SJSA1 (cell line): ENCODE measurements around the gene DCDC1. TPM values are rescaled to one million over a fixed set of nuclear protein-coding genes. Genes with fewer than 3 reads are reported as not detected.

Experiments used
- DNase-seq, 2 experiments: peaks; one replicate each; pipeline ENCODE4 v3.0.0-alpha.2; 2015 to 2020; ENCODE audit warnings: low spot score in 2 of 2, low read depth in 1 of 2
- H3K27ac ChIP-seq: fragments of 250-450 bp; sonication (Bioruptor Pico); 2 replicates; pipeline ENCODE4 v1.5.1; 2020; ENCODE audit warnings: mild to moderate bottlenecking, moderate library complexity
- H3K27me3 ChIP-seq: fragments of 250-450 bp; sonication (Bioruptor Pico); replicated peaks from 2 replicates; pipeline ENCODE4 v1.5.1; 2020; ENCODE audit warnings: mild to moderate bottlenecking, moderate library complexity
- H3K36me3 ChIP-seq: fragments of 250-450 bp; sonication (Bioruptor Pico); 2 replicates; pipeline ENCODE4 v1.5.1; 2020; ENCODE audit warnings: mild to moderate bottlenecking
- H3K4me1 ChIP-seq: fragments of 250-450 bp; sonication (Bioruptor Pico); replicated peaks from 2 replicates; pipeline ENCODE4 v1.6.1; 2021; ENCODE audit warnings: mild to moderate bottlenecking
- H3K4me3 ChIP-seq: fragments of 250-450 bp; sonication (Bioruptor Pico); 2 replicates; pipeline ENCODE4 v1.5.1; 2020; ENCODE audit warnings: mild to moderate bottlenecking
- H3K9me3 ChIP-seq: fragments of 250-450 bp; sonication (Bioruptor Pico); replicated peaks from 2 replicates; pipeline ENCODE4 v1.5.1; 2020; ENCODE audit warnings: mild to moderate bottlenecking
- total RNA-seq: library from RNA; depleted of rRNA; stranded (reverse); fragments of >200 nt; shearing (Covaris generic); gene quantifications from 2 replicates; pipeline ENCODE4 v1.2.3, GENCODE V29; 2014

The DCDC1 gene
- total RNA-seq, 1 experiment from 2014 or later, result not detected

GRCh38 chr11:31005202-31005601 lies 364.3 kb downstream of the DCDC1 start:
- Histone ChIP-seq H3K4me1 (no peaks in the 10 kb centered on the region), H3K36me3 (no peaks in the 10 kb centered on the region), H3K27ac (no peak overlapping the region), H3K27me3 (no peaks in the 10 kb centered on the region), H3K4me3 (no peak overlapping the region), H3K9me3 (no peaks in the 10 kb centered on the region)
- no peak for DNase-seq

GRCh38 chr11:31001427-31001826 lies 368.1 kb downstream of the DCDC1 start:
- no peak for DNase-seq
- Histone ChIP-seq H3K27me3 (no peaks in the 10 kb centered on the region), H3K36me3 (no peaks in the 10 kb centered on the region), H3K4me3 (no peak overlapping the region), H3K4me1 (no peaks in the 10 kb centered on the region), H3K9me3 (no peaks in the 10 kb centered on the region), H3K27ac (no peak overlapping the region)

DNA sequence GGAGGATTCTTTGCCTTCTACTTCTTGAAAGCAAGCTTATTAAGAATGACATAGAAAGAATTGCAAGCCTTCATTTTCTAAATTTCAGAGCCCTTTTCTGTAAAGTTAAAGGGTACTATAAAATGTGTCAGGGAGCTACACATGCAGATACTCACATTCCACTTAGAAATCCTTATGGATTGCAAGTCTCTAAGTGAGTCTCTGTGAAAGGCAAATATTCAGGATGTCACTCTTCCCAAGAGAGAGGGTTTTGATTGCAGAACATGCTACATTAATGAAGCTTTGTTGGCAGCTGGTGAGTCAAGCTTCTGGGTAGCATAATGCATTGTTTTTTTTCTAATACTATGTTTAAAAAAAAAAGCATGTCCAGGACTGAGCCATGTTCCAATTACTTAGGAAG lies 369.2 kb downstream of the DCDC1 start:
- Histone ChIP-seq H3K9me3 (no peaks in the 10 kb centered on the region), H3K27ac (no peak overlapping the region)

GRCh38 chr11:30992513-30992849 lies 377.1 kb downstream of the DCDC1 start:
- no peaks in the 10 kb centered on the region for H3K4me1 ChIP-seq
- DNase-seq, result no peak
- no peak overlapping the region for H3K4me3 ChIP-seq
- H3K27me3 ChIP-seq, result no peaks in the 10 kb centered on the region
- H3K27ac ChIP-seq, result no peak overlapping the region
- no peaks in the 10 kb centered on the region for H3K36me3 ChIP-seq
- H3K9me3 ChIP-seq, result no peaks in the 10 kb centered on the region

More for the DNA sequence above, 369.2 kb downstream of the DCDC1 start:
- Histone ChIP-seq H3K36me3 (no peaks in the 10 kb centered on the region), H3K4me1 (no peaks in the 10 kb centered on the region), H3K4me3 (no peak overlapping the region), H3K27me3 (no peaks in the 10 kb centered on the region)
- no peak for DNase-seq

GRCh38 chr11:30991802-30992512 lies 377.6 kb downstream of the DCDC1 start:
- Histone ChIP-seq H3K9me3 (no peaks in the 10 kb centered on the region), H3K36me3 (no peaks in the 10 kb centered on the region), H3K27me3 (no peaks in the 10 kb centered on the region), H3K4me3 (no peak overlapping the region), H3K4me1 (no peaks in the 10 kb centered on the region), H3K27ac (no peak overlapping the region)
- no peak for DNase-seq

GRCh38 chr11:30991376-30991775 lies 378.2 kb downstream of the DCDC1 start:
- H3K27me3 ChIP-seq, result no peaks in the 10 kb centered on the region
- DNase-seq, result no peak
- no peaks in the 10 kb centered on the region for H3K36me3 ChIP-seq
- no peaks in the 10 kb centered on the region for H3K4me1 ChIP-seq
- H3K4me3 ChIP-seq, result no peak overlapping the region
- H3K9me3 ChIP-seq, result no peaks in the 10 kb centered on the region
- H3K27ac ChIP-seq, result no peak overlapping the region

DNA sequence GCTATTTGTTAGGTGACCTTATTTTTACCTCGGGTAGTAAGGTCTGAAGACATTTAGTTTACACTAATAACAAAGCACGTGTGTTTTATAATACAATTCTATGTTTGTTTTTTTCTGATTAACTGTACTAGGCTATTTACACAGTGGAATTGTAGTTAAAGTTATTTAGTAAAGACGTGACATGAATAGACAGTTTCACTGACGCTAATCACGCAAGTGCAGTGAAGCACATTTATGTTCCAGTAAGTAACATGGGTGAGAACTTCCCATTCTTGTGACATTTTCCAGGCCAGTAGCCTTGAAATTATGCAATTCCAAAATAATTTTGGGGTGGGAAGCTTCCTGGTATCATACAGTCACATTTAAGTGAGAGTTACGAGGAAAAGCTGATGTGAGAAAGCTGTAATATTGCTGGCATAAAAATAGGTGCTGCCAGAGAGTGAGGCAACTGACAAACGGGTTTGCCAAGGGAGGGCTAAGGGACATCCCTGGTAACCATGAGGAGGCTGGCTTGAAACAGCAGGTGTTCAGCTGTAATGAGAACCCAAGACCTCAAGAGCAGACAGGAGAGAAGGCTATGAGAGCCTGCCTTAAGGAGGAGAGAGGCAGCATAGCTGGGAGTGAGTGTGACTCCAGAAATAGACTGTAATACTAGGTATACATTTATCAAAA lies 378.8 kb downstream of the DCDC1 start:
- Histone ChIP-seq H3K9me3 (no peaks in the 10 kb centered on the region), H3K27ac (no peak overlapping the region), H3K4me1 (no peaks in the 10 kb centered on the region), H3K4me3 (no peak overlapping the region), H3K27me3 (no peaks in the 10 kb centered on the region), H3K36me3 (no peaks in the 10 kb centered on the region)
- DNase-seq, result no peak

DNA sequence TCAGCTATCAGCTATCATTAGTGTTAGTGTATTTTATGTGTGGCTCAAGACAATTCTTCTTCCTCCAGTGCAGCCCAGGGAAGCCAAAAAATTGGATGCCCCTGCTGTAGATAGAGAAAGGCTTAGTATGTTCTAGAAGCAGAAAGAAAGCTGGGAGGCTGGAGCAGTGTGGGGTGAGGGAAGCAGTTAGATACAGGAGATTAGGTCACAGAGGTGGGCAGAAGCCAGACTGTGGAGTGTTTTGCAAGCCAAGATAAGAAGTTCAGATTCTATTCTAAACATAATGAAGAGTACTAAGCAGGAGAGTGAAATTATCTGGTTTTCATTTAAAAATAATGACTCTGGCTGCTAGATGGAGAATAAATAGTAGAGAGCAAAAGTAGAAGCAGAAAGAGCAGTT lies 381.7 kb downstream of the DCDC1 start:
- Histone ChIP-seq H3K36me3 (no peaks in the 10 kb centered on the region), H3K9me3 (no peaks in the 10 kb centered on the region), H3K4me3 (no peak overlapping the region), H3K27ac (no peak overlapping the region), H3K4me1 (no peaks in the 10 kb centered on the region), H3K27me3 (no peaks in the 10 kb centered on the region)
- no peak for DNase-seq

DNA sequence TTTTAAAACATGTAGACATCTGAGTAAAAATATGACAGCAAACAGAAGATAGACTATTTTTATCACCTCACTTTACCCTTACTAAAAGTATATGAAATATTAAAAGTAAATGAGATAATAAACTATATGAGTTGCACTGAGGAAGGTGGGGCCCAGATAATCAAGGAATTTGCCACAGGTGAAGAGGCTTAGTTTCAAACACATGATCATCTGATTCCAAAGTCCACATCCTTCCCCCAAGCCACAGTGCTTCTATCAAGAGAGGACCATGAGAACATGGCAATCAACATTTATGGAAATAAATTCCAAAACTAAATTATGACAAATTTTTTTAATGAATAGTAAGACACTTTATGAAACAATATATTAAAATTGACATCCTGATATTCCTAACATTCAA lies 384.0 kb downstream of the DCDC1 start:
- H3K27me3 ChIP-seq, result no peaks in the 10 kb centered on the region
- H3K4me1 ChIP-seq, result no peaks in the 10 kb centered on the region
- H3K27ac ChIP-seq, result no peak overlapping the region
- no peaks in the 10 kb centered on the region for H3K36me3 ChIP-seq
- H3K4me3 ChIP-seq, result no peak overlapping the region
- H3K9me3 ChIP-seq, result no peaks in the 10 kb centered on the region
- DNase-seq, result no peak

DNA sequence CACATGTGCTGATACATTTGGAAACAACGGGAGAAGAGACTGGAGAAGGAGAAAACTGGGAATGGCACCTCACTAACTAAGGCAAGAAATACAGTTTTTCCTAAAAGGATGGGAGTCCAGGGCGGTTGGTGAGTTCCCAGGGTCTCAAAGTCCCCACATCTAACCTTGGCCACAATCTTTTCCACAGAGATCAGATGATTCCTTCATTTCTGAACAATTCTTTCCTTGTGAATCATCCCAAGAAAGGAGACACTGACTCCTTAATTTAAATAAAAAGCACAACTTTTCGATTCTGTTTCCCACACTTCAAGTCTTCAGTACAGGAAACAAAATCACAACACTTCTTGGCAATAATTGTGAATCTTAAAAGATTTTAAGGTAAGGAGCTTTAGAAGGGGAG lies 384.7 kb downstream of the DCDC1 start:
- no peak overlapping the region for H3K27ac ChIP-seq
- no peak for DNase-seq

DNA sequence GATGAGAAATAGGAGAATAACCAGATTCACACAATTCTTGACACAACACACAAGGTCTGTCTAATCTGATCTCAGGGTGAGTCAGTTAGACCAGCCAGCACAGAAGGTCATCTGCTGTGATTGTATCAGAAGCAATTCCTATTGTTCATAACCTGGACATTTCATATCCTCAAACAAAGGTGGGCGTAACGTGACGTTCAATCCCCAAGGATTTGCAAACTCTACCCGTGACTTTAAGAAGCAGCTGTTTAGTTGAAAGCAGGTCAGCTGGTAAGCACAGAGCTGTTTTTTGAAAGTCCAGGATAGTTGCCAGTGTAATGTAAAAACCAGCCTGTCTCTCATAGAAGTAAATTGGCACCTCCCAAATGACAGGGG lies 385.1 kb downstream of the DCDC1 start:
- no peaks in the 10 kb centered on the region for H3K27me3 ChIP-seq
- no peaks in the 10 kb centered on the region for H3K36me3 ChIP-seq
- no peak overlapping the region for H3K27ac ChIP-seq
- DNase-seq, result no peak
- H3K4me1 ChIP-seq, result no peaks in the 10 kb centered on the region
- H3K9me3 ChIP-seq, result no peaks in the 10 kb centered on the region
- H3K4me3 ChIP-seq, result no peak overlapping the region

More for the DNA sequence above, 384.7 kb downstream of the DCDC1 start:
- Histone ChIP-seq H3K9me3 (no peaks in the 10 kb centered on the region), H3K36me3 (no peaks in the 10 kb centered on the region), H3K4me1 (no peaks in the 10 kb centered on the region), H3K27me3 (no peaks in the 10 kb centered on the region), H3K4me3 (no peak overlapping the region)

DNA sequence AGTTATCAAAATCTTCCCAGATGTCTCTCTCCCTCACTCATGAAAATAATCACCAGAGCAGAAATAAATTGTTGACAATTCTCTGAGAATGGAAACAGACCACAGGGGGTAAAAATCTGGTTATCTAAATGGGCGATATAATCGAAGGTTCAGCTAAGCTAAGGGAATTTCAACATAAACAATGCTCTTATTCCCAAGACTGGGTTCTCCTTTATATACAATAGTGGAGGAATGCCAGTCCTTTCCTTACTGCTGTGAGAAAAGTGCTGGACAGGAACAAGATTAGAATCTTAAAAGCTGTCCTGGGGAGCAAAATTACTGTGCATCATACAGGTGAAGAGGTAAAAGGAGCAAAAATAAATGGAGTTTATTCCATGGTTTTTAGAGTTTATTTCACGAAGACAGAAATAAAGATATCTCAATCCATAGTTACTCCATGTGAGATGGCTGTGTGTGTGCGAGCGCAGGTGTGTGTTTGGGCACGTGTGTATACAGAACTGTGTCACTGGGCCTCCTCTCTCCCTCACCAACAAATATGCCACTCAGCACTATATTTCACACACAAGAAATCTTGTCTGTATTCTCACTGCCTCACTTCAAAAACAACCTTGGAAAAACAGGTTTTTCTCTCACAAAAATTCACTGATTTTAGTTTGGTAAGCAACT lies 385.6 kb downstream of the DCDC1 start:
- Histone ChIP-seq H3K4me3 (no peak overlapping the region), H3K36me3 (no peaks in the 10 kb centered on the region), H3K27ac (no peak overlapping the region), H3K4me1 (no peaks in the 10 kb centered on the region), H3K9me3 (no peaks in the 10 kb centered on the region), H3K27me3 (no peaks in the 10 kb centered on the region)
- no peak for DNase-seq

DNA sequence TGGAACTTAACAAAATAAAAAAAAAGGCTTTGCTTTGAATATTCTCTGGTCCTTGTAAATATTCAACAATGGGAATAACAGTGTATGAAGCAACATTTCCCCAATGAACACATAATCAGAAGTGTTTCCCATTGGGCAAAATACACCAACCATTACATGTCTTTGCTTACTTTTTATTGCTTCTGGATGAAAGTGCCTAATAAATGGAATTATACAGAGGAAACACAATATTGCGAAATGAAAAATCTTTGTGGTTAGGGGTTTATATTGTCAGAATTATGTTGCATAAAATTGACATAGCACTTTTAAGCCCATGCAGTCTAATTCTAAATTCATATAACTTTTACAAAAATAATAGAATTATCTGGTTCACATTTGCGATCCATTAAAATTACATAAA lies 386.4 kb downstream of the DCDC1 start:
- Histone ChIP-seq H3K9me3 (no peaks in the 10 kb centered on the region), H3K27ac (no peak overlapping the region), H3K36me3 (no peaks in the 10 kb centered on the region), H3K4me3 (no peak overlapping the region), H3K4me1 (no peaks in the 10 kb centered on the region), H3K27me3 (no peaks in the 10 kb centered on the region)
- no peak for DNase-seq

- no peaks in the 10 kb centered on the region for H3K4me1 ChIP-seq
Observed at GRCh38 chr11:30967579-30967978, 402.0 kb downstream of the DCDC1 start.

More at GRCh38 chr11:30967579-30967978, 402.0 kb downstream of the DCDC1 start:
- DNase-seq, result no peak
- no peak overlapping the region for H3K4me3 ChIP-seq
- no peaks in the 10 kb centered on the region for H3K36me3 ChIP-seq
- H3K27me3 ChIP-seq, result no peaks in the 10 kb centered on the region
- no peaks in the 10 kb centered on the region for H3K9me3 ChIP-seq
- H3K27ac ChIP-seq, result no peak overlapping the region
